ENCODE results near the gene DYNLL2. TPM values are rescaled to one million over a fixed set of nuclear protein-coding genes. Genes with fewer than 3 reads are reported as not detected.

Gene DYNLL2
- total and polyA plus RNA-seq, 9 of the 15 experiments (the other 6 are each of a cell fraction or from before 2014, with no cell fraction given): 1.8 to 24.5 (median 13.0) TPM

DNA sequence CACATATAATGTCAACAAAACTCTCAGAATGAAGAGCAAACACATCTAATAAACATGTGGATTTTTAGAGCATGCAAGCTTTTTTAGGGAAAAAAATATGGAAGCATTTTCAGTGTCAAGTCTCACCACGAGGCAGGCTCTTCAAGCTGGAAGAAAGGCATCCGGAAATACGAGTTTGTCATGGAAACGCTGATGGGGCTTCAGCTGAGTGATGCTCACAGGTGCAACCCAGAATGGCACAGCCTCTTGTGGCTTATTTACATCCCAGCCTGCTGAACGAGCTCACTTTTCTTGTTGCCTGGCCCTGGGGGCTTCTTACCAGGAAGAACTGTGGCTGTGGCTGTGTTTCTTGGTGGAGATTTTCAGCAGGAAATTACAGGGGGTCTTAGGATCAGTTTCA, 24.1 kb upstream of the DYNLL2 start:
- ChIA-PET CTCF (ENCODE audit: low intra/inter-chr PET ratio) (no interaction called here), POLR2A (interaction anchor here (0.5 to 1.3 kb wide), 3 partner anchors 10 to 66 kb away, joined by 3 to 4 read pairs (median 4); no protein-coding TSS in a partner anchor)
- Histone ChIP-seq H4K20me1 (replicated peaks; ENCODE audit: control insufficient read depth, insufficient read depth, low read length) (no peaks in the 10 kb centered on the region), H3K4me3 (no peak overlapping the region), H3K9me3 (replicated peaks; ENCODE audit: control insufficient read depth, insufficient read depth, low read depth, low read length) (no peaks in the 10 kb centered on the region), H3K79me2 (ENCODE audit: control insufficient read depth, insufficient read depth, low read length) (no peaks in the 10 kb centered on the region), H3K4me1 (replicated peaks in 1 of 2; ENCODE audit: control insufficient read depth in 2 of 2, insufficient read depth in 2 of 2, low read length in 2 of 2) (no peaks in the 10 kb centered on the region), H2AFZ (ENCODE audit: low read depth, low read length) (no peak overlapping the region), H3K36me3 (ENCODE audit: control insufficient read depth, insufficient read depth, low read length) (no peaks in the 10 kb centered on the region), H3K9ac (ENCODE audit: insufficient read depth in 1 of 2, low read depth in 2 of 2, low read length in 2 of 2) (no peak overlapping the region), H3K9me1 (ENCODE audit: control insufficient read depth, insufficient read depth, low read length) (peaks cover 3% of the 10 kb centered on the region), H3K4me2 (ENCODE audit: insufficient read depth, low read length) (no peak overlapping the region), H3K27ac (ENCODE audit: extremely low read depth, low read depth, low read length) (no peak overlapping the region), H3K27me3 (ENCODE audit: control insufficient read depth in 2 of 2, insufficient read depth in 2 of 2, low read length in 2 of 2) (peaks cover 26 to 46% of the 10 kb centered on the region in 2 experiments)
- ATAC-seq: no peak
- no TSS peak for BruUV-seq (replicated peaks)
- FAIRE-seq: no peak
- intact Hi-C loops (cut with micrococcal nuclease): no loop called here
- in situ Hi-C loops (cut with MboI): no loop called here
- no peak for DNase-seq (ENCODE audit: extremely low read depth in 1 of 4, low spot score in 3 of 4)
- WGBS (ENCODE audit: insufficient coverage, low coverage, missing lambda C conversion rate): 0% methylated on average over 5 of the region's 5 CpGs
- TF ChIP-seq, protein P1, sequence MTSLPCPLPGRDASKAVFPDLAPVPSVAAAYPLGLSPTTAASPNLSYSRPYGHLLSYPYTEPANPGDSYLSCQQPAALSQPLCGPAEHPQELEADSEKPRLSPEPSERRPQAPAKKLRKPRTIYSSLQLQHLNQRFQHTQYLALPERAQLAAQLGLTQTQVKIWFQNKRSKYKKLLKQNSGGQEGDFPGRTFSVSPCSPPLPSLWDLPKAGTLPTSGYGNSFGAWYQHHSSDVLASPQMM (CRISPR knock-in tag; IDR thresholded peaks at IDR 0.05): no peak
- TF ChIP-seq MED1 (CRISPR knock-in tag; IDR thresholded peaks at IDR 0.05; ENCODE audit: borderline replicate concordance) (no peak), NUFIP1 (IDR thresholded peaks at IDR 0.05; ENCODE audit: partially characterized antibody) (no peak), MTF1 (CRISPR knock-in tag; IDR thresholded peaks at IDR 0.05; ENCODE audit: borderline replicate concordance) (no peak), TBP (optimal IDR thresholded peaks at IDR 0.05; ENCODE audit: low read depth, low read length) (no peak), ETS2 (tag; IDR thresholded peaks at IDR 0.05; ENCODE audit: borderline replicate concordance, poor library complexity, severe bottlenecking) (no peak), ZNF232 (CRISPR knock-in tag; IDR thresholded peaks at IDR 0.05) (no peak), ZNF384 (IDR thresholded peaks at IDR 0.05; ENCODE audit: low read depth, low read length) (no peak)
- TF ChIP-seq, protein P2, sequence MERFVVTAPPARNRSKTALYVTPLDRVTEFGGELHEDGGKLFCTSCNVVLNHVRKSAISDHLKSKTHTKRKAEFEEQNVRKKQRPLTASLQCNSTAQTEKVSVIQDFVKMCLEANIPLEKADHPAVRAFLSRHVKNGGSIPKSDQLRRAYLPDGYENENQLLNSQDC (CRISPR knock-in tag; IDR thresholded peaks at IDR 0.05): no peak
- TF ChIP-seq, protein P3, sequence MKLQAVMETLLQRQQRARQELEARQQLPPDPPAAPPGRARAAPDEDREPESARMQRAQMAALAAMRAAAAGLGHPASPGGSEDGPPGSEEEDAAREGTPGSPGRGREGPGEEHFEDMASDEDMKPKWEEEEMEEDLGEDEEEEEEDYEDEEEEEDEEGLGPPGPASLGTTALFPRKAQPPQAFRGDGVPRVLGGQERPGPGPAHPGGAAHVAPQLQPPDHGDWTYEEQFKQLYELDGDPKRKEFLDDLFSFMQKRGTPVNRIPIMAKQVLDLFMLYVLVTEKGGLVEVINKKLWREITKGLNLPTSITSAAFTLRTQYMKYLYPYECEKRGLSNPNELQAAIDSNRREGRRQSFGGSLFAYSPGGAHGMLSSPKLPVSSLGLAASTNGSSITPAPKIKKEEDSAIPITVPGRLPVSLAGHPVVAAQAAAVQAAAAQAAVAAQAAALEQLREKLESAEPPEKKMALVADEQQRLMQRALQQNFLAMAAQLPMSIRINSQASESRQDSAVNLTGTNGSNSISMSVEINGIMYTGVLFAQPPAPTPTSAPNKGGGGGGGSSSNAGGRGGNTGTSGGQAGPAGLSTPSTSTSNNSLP (IDR thresholded peaks at IDR 0.05; ENCODE audit: borderline replicate concordance, low read depth, low read length): no peak
- TF ChIP-seq, protein P4, sequence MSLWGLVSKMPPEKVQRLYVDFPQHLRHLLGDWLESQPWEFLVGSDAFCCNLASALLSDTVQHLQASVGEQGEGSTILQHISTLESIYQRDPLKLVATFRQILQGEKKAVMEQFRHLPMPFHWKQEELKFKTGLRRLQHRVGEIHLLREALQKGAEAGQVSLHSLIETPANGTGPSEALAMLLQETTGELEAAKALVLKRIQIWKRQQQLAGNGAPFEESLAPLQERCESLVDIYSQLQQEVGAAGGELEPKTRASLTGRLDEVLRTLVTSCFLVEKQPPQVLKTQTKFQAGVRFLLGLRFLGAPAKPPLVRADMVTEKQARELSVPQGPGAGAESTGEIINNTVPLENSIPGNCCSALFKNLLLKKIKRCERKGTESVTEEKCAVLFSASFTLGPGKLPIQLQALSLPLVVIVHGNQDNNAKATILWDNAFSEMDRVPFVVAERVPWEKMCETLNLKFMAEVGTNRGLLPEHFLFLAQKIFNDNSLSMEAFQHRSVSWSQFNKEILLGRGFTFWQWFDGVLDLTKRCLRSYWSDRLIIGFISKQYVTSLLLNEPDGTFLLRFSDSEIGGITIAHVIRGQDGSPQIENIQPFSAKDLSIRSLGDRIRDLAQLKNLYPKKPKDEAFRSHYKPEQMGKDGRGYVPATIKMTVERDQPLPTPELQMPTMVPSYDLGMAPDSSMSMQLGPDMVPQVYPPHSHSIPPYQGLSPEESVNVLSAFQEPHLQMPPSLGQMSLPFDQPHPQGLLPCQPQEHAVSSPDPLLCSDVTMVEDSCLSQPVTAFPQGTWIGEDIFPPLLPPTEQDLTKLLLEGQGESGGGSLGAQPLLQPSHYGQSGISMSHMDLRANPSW (CRISPR knock-in tag; IDR thresholded peaks at IDR 0.05): no peak
- TF ChIP-seq, protein P5, sequence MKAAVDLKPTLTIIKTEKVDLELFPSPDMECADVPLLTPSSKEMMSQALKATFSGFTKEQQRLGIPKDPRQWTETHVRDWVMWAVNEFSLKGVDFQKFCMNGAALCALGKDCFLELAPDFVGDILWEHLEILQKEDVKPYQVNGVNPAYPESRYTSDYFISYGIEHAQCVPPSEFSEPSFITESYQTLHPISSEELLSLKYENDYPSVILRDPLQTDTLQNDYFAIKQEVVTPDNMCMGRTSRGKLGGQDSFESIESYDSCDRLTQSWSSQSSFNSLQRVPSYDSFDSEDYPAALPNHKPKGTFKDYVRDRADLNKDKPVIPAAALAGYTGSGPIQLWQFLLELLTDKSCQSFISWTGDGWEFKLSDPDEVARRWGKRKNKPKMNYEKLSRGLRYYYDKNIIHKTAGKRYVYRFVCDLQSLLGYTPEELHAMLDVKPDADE (conservative IDR thresholded peaks at IDR 0.05; ENCODE audit: control insufficient read depth, low read depth, low read length): no peak
